ENCODE results near the gene PRSS58. TPM values are rescaled to one million over a fixed set of nuclear protein-coding genes. Genes with fewer than 3 reads are reported as not detected.
A peak's percentile ranks its signal among the peaks of the same experiment; 100 is the strongest.

The PRSS58 gene
- total RNA-seq, 6 donors from 2014 or later, result not detected

DNA sequence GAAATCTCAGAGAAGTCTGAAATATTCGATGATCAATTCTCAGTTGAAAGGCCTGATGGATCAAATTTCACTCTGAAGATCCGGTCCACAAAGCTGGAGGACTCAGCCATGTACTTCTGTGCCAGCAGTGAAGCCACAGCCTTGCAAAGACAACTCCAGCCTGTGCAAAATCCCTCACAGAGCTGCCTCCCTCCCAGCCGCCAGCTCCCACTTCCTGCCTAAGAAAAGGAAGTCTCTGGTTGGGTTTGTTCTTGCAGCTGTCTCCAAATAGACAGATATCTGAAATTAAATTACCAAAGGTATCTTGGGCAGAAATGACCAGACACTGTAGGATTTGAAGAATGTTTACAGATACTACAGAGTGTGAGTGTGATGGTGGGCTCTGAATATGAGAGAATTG lies 43.4 kb upstream of the PRSS58 start:
- H3K27ac ChIP-seq, result no peak overlapping the region
- no peaks in the 10 kb centered on the region for H3K4me1 ChIP-seq
- DNase-seq (no peak), ATAC-seq (ENCODE audit: low FRiP score in 2 of 2) (no peak)
- no peaks in the 10 kb centered on the region for H3K27me3 ChIP-seq
- WGBS, 2 donors, result 47 to 51% methylated on average over 2 to 3 of the region's 3 CpGs
- TF ChIP-seq EP300 (IDR thresholded peaks at IDR 0.05) (no peak), POLR2A (IDR thresholded peaks at IDR 0.05) (no peak), CTCF (IDR thresholded peaks at IDR 0.05) (no peak), POLR2AphosphoS5 (IDR thresholded peaks at IDR 0.05) (no peak)
- no peaks in the 10 kb centered on the region for H3K9me3 ChIP-seq
- H3K4me3 ChIP-seq, result no peak overlapping the region
- no peaks in the 10 kb centered on the region for H3K36me3 ChIP-seq

GRCh38 chr7:142300689-142301088 lies 42.8 kb upstream of the PRSS58 start:
- Histone ChIP-seq H3K4me3 (no peak overlapping the region), H3K36me3 (no peaks in the 10 kb centered on the region), H3K27ac (no peak overlapping the region), H3K27me3 (no peaks in the 10 kb centered on the region), H3K4me1 (no peaks in the 10 kb centered on the region), H3K9me3 (no peaks in the 10 kb centered on the region)
- ATAC-seq (ENCODE audit: low FRiP score in 2 of 2) (no peak), DNase-seq (no peak)
- TF ChIP-seq POLR2A (IDR thresholded peaks at IDR 0.05) (no peak), POLR2AphosphoS5 (IDR thresholded peaks at IDR 0.05) (no peak), CTCF (IDR thresholded peaks at IDR 0.05) (no peak), EP300 (IDR thresholded peaks at IDR 0.05) (no peak)
- WGBS, 2 donors, result 56 to 68% methylated on average over 2 to 3 of the region's 3 CpGs

DNA sequence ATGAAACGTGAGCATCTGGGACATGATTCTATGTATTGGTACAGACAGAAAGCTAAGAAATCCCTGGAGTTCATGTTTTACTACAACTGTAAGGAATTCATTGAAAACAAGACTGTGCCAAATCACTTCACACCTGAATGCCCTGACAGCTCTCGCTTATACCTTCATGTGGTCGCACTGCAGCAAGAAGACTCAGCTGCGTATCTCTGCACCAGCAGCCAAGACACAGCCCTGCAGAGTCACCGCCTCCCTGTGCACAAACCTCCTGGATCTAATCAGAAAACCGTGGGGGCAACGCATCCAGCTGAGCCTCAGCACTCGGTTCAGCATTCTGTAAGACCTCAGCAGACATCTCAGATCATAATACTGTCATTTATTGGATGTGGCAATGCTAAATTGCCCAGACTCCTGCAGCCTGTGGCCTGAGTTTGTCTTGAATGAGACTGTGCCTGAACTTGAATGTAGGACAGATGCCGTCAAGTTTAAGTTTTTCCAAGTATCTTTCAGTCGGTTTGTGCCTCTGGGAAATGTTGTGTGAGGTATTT lies 41.5 kb upstream of the PRSS58 start:
- Histone ChIP-seq H3K27me3 (no peaks in the 10 kb centered on the region), H3K4me1 (no peaks in the 10 kb centered on the region), H3K27ac (no peak overlapping the region), H3K4me3 (no peak overlapping the region), H3K9me3 (no peaks in the 10 kb centered on the region), H3K36me3 (no peaks in the 10 kb centered on the region)
- DNase-seq (no peak), ATAC-seq (ENCODE audit: low FRiP score in 2 of 2) (no peak)
- no peak for TF ChIP-seq EP300 (IDR thresholded peaks at IDR 0.05)
- no peak for TF ChIP-seq POLR2AphosphoS5 (IDR thresholded peaks at IDR 0.05)
- no peak for TF ChIP-seq POLR2A (IDR thresholded peaks at IDR 0.05)
- TF ChIP-seq CTCF (IDR thresholded peaks at IDR 0.05), result no peak
- WGBS, 2 donors, result 55 to 71% methylated on average over 9 to 10 of the region's 10 CpGs

- TF ChIP-seq POLR2A (IDR thresholded peaks at IDR 0.05) (no peak), CTCF (IDR thresholded peaks at IDR 0.05) (no peak), POLR2AphosphoS5 (IDR thresholded peaks at IDR 0.05) (no peak), EP300 (IDR thresholded peaks at IDR 0.05) (no peak)
- DNase-seq, result peak in 1 of 2 donors; percentile 24
- Histone ChIP-seq H3K27me3 (no peaks in the 10 kb centered on the region), H3K9me3 (no peaks in the 10 kb centered on the region), H3K4me3 (no peak overlapping the region), H3K36me3 (no peaks in the 10 kb centered on the region), H3K27ac (no peak overlapping the region), H3K4me1 (no peaks in the 10 kb centered on the region)
- WGBS, 2 donors, result 60 to 62% methylated on average over 3 to 5 of the region's 5 CpGs
- ATAC-seq (ENCODE audit: low FRiP score in 2 of 2), result no peak
These were observed 40.8 kb upstream of the PRSS58 start for GRCh38 chr7:142298627-142299026.

GRCh38 chr7:142298009-142298408 lies 40.2 kb upstream of the PRSS58 start:
- H3K4me3 ChIP-seq, result no peak overlapping the region
- DNase-seq (no peak), ATAC-seq (ENCODE audit: low FRiP score in 2 of 2) (no peak)
- TF ChIP-seq CTCF (IDR thresholded peaks at IDR 0.05) (peak in 1 of 6 experiments; percentile 5), EP300 (IDR thresholded peaks at IDR 0.05) (no peak)
- no peaks in the 10 kb centered on the region for H3K4me1 ChIP-seq
- no peaks in the 10 kb centered on the region for H3K36me3 ChIP-seq
- WGBS, 2 donors, result 49 to 53% methylated on average over 5 of the region's 5 CpGs
- no peaks in the 10 kb centered on the region for H3K27me3 ChIP-seq
- H3K9me3 ChIP-seq, result no peaks in the 10 kb centered on the region
- no peak overlapping the region for H3K27ac ChIP-seq
